Measurements from ENCODE around the gene PGF. TPM values are rescaled to one million over a fixed set of nuclear protein-coding genes. Genes with fewer than 3 reads are reported as not detected.

Gene PGF
- total RNA-seq, 2 donors from 2014 or later, result 5.0 to 7.6 TPM

- H3K9me3 ChIP-seq (ENCODE audit: control insufficient read depth, low read length), result no peaks in the 10 kb centered on the region
- no peak for DNase-seq
- H3K27ac Mint-ChIP-seq, result no peak overlapping the region
- no peaks in the 10 kb centered on the region for H3K27me3 ChIP-seq (ENCODE audit: control insufficient read depth, insufficient read depth, low read length, poor library complexity, severe bottlenecking)
- TF ChIP-seq CTCF (conservative IDR thresholded peaks at IDR 0.05), result no peak
- H3K36me3 Mint-ChIP-seq (ENCODE audit: low read depth), result peaks cover 7% of the 10 kb centered on the region
- no peaks in the 10 kb centered on the region for H3K4me1 ChIP-seq (ENCODE audit: control insufficient read depth, insufficient read depth, low read length)
- H3K4me3 ChIP-seq (ENCODE audit: low read length), result no peak overlapping the region
- H3K4me1 Mint-ChIP-seq, result no peaks in the 10 kb centered on the region
- no peaks in the 10 kb centered on the region for H3K27me3 Mint-ChIP-seq (ENCODE audit: insufficient read depth)
- H3K9me3 Mint-ChIP-seq, result no peaks in the 10 kb centered on the region
- peaks cover 8% of the 10 kb centered on the region for H3K36me3 ChIP-seq (ENCODE audit: control insufficient read depth, insufficient read depth, low read length)
- WGBS, 2 experiments (ENCODE audit: insufficient coverage in 1 of 2, insufficient read length in 1 of 2), result 82 to 92% methylated on average over 4 to 6 of the region's 6 CpGs
- H3K27ac ChIP-seq (ENCODE audit: low read depth, low read length), result no peak overlapping the region
- H3K4me3 Mint-ChIP-seq, result no peak overlapping the region
- H3K9ac ChIP-seq (ENCODE audit: extremely low read depth, low read length, poor library complexity, severe bottlenecking), result no peak overlapping the region
Measured at GRCh38 chr14:74911221-74911620, 44.2 kb downstream of the PGF start.

DNA sequence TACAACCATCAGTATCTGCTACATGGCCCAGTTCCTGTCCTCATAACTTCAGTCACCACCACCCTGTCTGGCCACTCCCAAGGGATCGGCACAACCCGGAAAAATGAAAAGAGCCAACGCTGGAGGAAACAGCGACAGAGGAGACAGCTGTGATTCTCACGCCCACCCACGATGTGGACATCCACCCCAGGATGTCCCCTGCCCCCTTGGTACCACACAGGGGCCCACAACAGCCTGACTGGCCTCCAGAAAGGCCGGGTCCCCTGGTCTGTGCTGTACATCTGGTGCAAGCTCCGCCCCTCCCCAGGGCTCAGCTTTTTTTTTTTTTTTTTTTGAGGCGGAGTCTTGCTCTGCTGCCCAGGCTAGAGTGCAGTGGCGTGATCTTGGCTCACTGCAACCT is 44.8 kb downstream of the PGF start:
- no peak overlapping the region for H3K9ac ChIP-seq (ENCODE audit: extremely low read depth, low read length, poor library complexity, severe bottlenecking)

GRCh38 chr14:74909911-74910310 is 45.5 kb downstream of the PGF start:
- no peak overlapping the region for H3K27ac ChIP-seq (ENCODE audit: low read depth, low read length)
- no peaks in the 10 kb centered on the region for H3K4me1 ChIP-seq (ENCODE audit: control insufficient read depth, insufficient read depth, low read length)
- no peaks in the 10 kb centered on the region for H3K9me3 ChIP-seq (ENCODE audit: control insufficient read depth, low read length)
- no peak for DNase-seq
- TF ChIP-seq CTCF (conservative IDR thresholded peaks at IDR 0.05), result no peak
- no peak overlapping the region for H3K27ac Mint-ChIP-seq
- 90 to 100% methylated on average over 4 to 10 of the region's 10 CpGs for WGBS, 2 experiments (ENCODE audit: insufficient coverage in 1 of 2, insufficient read length in 1 of 2)
- H3K36me3 Mint-ChIP-seq (ENCODE audit: low read depth), result peaks cover 4% of the 10 kb centered on the region
- no peaks in the 10 kb centered on the region for H3K27me3 ChIP-seq (ENCODE audit: control insufficient read depth, insufficient read depth, low read length, poor library complexity, severe bottlenecking)
- H3K27me3 Mint-ChIP-seq (ENCODE audit: insufficient read depth), result no peaks in the 10 kb centered on the region
- H3K9me3 Mint-ChIP-seq, result no peaks in the 10 kb centered on the region
- H3K4me3 ChIP-seq (ENCODE audit: low read length), result no peak overlapping the region
- peaks cover 10% of the 10 kb centered on the region for H3K36me3 ChIP-seq (ENCODE audit: control insufficient read depth, insufficient read depth, low read length)
- H3K4me3 Mint-ChIP-seq, result no peak overlapping the region
- no peaks in the 10 kb centered on the region for H3K4me1 Mint-ChIP-seq
- no peak overlapping the region for H3K9ac ChIP-seq (ENCODE audit: extremely low read depth, low read length, poor library complexity, severe bottlenecking)

More for the DNA sequence above, 44.8 kb downstream of the PGF start:
- H3K9me3 ChIP-seq (ENCODE audit: control insufficient read depth, low read length), result no peaks in the 10 kb centered on the region
- H3K4me1 ChIP-seq (ENCODE audit: control insufficient read depth, insufficient read depth, low read length), result no peaks in the 10 kb centered on the region
- Mint-ChIP-seq H3K36me3 (ENCODE audit: low read depth) (peaks cover 4% of the 10 kb centered on the region), H3K9me3 (no peaks in the 10 kb centered on the region), H3K27ac (no peak overlapping the region), H3K4me3 (no peak overlapping the region), H3K27me3 (ENCODE audit: insufficient read depth) (no peaks in the 10 kb centered on the region), H3K4me1 (no peaks in the 10 kb centered on the region)
- no peak overlapping the region for H3K27ac ChIP-seq (ENCODE audit: low read depth, low read length)
- H3K36me3 ChIP-seq (ENCODE audit: control insufficient read depth, insufficient read depth, low read length), result peaks cover 8% of the 10 kb centered on the region
- H3K27me3 ChIP-seq (ENCODE audit: control insufficient read depth, insufficient read depth, low read length, poor library complexity, severe bottlenecking), result no peaks in the 10 kb centered on the region
- no peak overlapping the region for H3K4me3 ChIP-seq (ENCODE audit: low read length)
- WGBS, 2 experiments (ENCODE audit: insufficient coverage in 1 of 2, insufficient read length in 1 of 2), result 89 to 95% methylated on average over 7 to 10 of the region's 10 CpGs
- TF ChIP-seq CTCF (conservative IDR thresholded peaks at IDR 0.05), result no peak
- DNase-seq, result no peak

Measured in endodermal cell (in vitro differentiated cells).